HG03442 (cell line): ENCODE data around the gene RNF212.
"Not testable (repeated sequence)": the region's sequence is repeated elsewhere in the genome, so short reads cannot be mapped to it uniquely, and the experiment has no call there.

Experiments
- ATAC-seq: cut with Tn5 transposase; IDR thresholded peaks from one replicate; pipeline ENCODE4 v1.9.1; 2021; ENCODE audit warnings: mild to moderate bottlenecking, moderate library complexity; ENCODE audit not compliant: unreplicated experiment

The RNF212 gene

GRCh38 chr4:1050486-1051213 is 62.7 kb downstream of the RNF212 start:
- ATAC-seq = no peak

GRCh38 chr4:1049591-1049905 is 63.8 kb downstream of the RNF212 start:
- ATAC-seq = no peak

- ATAC-seq = no peak
These were observed 64.4 kb downstream of the RNF212 start for GRCh38 chr4:1048773-1049590.

- ATAC-seq = no peak
These were observed 65.2 kb downstream of the RNF212 start for GRCh38 chr4:1047976-1048772.

GRCh38 chr4:1047106-1047975 is 66.0 kb downstream of the RNF212 start:
- ATAC-seq = no peak

GRCh38 chr4:1046581-1047011 is 66.8 kb downstream of the RNF212 start:
- ATAC-seq = not testable (repeated sequence)

GRCh38 chr4:1045595-1046201 is 67.7 kb downstream of the RNF212 start:
- ATAC-seq = no peak

GRCh38 chr4:1045193-1045594 is 68.2 kb downstream of the RNF212 start:
- no peak for ATAC-seq

GRCh38 chr4:1044469-1045192 is 68.7 kb downstream of the RNF212 start:
- no peak for ATAC-seq

GRCh38 chr4:1043651-1044468 is 69.5 kb downstream of the RNF212 start:
- ATAC-seq = no peak

- no peak for ATAC-seq
These were observed 70.2 kb downstream of the RNF212 start for GRCh38 chr4:1043162-1043561.

GRCh38 chr4:1042352-1043055 is 70.9 kb downstream of the RNF212 start:
- no peak for ATAC-seq

GRCh38 chr4:1041936-1042330 is 71.4 kb downstream of the RNF212 start:
- ATAC-seq = no peak

- no peak for ATAC-seq
These were observed 72.0 kb downstream of the RNF212 start for GRCh38 chr4:1041147-1041935.

- ATAC-seq = no peak
These were observed 72.8 kb downstream of the RNF212 start for GRCh38 chr4:1040344-1041146.
